Right lobe of liver (tissue), 4 donors: ENCODE measurements around the gene TRIP12.

Experiments used
- CTCF ChIP-seq, 4 donors: fragments of 200-600 bp in 3 of 4; fragments of 450-650 bp in 1 of 4; IDR thresholded peaks; one replicate each; pipeline versions ENCODE4 v1.5.1 to v1.8.0; 2016 to 2022; ENCODE audit warnings: antibody characterized with exemption in 4 of 4, mild to moderate bottlenecking in 2 of 4
- POLR2A ChIP-seq: fragments of 450-650 bp; IDR thresholded peaks from one replicate; pipeline ENCODE4 v1.6.1; 2017; ENCODE audit warnings: antibody characterized with exemption, mild to moderate bottlenecking
- donor health status: DM: no; HTN: no; CAD: no.
- donor health status: DM: no; HTN: no; CAD: no.
- donor health status: DM: no; HTN: yes; CAD: no.

GRCh38 chr2:229749779-229750178 lies 172.0 kb downstream of the TRIP12 start:
- TF ChIP-seq CTCF (IDR thresholded peaks at IDR 0.05) (no peak), POLR2A (no peak)
